ENCODE results near the gene OTUB1. TPM values are rescaled to one million over a fixed set of nuclear protein-coding genes. Genes with fewer than 3 reads are reported as not detected.

The OTUB1 gene
- total and polyA plus RNA-seq, 2 of the 4 experiments (the other 2 are of a cell fraction) = 69.0 to 168 TPM

DNA sequence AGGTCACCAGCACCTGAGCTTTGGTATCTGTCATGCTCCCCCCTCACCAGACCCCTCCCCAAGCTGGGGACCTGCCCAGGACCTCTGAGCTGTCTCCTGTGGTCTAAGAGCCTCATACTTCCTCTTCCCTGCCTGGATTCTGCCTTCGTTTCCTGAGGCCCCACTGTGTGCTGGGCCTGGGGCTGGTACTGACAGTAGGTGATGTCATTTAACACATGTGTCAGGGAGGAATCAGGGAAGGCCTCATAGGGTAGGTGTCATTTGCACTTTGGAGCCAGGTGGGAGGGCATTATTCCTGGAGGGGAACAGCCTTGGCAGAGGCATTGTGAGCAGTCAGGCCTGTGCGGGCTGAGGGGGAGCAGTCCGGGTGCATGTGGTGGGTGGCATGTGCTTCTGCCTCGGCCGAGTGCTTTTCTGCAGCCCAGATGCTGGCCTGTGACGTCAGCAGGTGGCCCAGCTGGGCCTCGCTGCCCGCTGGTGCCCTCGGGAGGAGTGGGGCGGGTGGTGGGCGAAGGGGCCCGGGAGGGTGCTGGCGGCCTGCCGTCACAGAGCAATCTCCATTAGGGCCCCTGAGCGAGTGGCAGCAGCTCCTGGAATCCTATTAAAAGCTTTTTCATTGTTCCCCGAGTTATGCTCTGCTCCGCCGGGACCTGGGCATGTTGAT, 58.6 kb downstream of the OTUB1 start:
- Histone ChIP-seq H4K91ac (ENCODE audit: insufficient read depth, low read depth, low read length) (no peak overlapping the region), H3K27me3 (ENCODE audit: control insufficient read depth, insufficient read depth, low read length) (no peaks in the 10 kb centered on the region; the same call in 1 of the 2 replicates), H3K4ac (ENCODE audit: low read depth, low read length) (no peak overlapping the region), H3K56ac (ENCODE audit: extremely low read depth, insufficient read depth, low read length) (no peak overlapping the region), H2AK9ac (replicated peaks; ENCODE audit: low read depth, low read length, poor library complexity) (no peak overlapping the region), H2BK20ac (ENCODE audit: low read depth, low read length) (no peak overlapping the region), H3K18ac (ENCODE audit: low read depth, low read length) (no peak overlapping the region), H2BK15ac (ENCODE audit: low read depth, low read length) (no peak overlapping the region), H3K4me2 (ENCODE audit: low read depth, low read length) (no peak overlapping the region), H3K79me1 (ENCODE audit: low read depth in 1 of 2, low read length in 2 of 2) (no peaks in the 10 kb centered on the region), H3K9me3 (ENCODE audit: control insufficient read depth, insufficient read depth, low read length) (no peaks in the 10 kb centered on the region), H3K9ac (ENCODE audit: low read depth, low read length) (no peak overlapping the region), H2AK5ac (ENCODE audit: low read depth, low read length) (no peak overlapping the region), H3K4me1 (ENCODE audit: control insufficient read depth, insufficient read depth, low read length) (no peaks in the 10 kb centered on the region), H2BK5ac (ENCODE audit: low read depth, low read length, poor library complexity, severe bottlenecking) (no peak overlapping the region), H4K20me1 (ENCODE audit: insufficient read depth, low read length) (peaks cover 8% of the 10 kb centered on the region; the same call in 1 of the 2 replicates), H4K8ac (ENCODE audit: low read depth in 2 of 2, low read length in 2 of 2) (no peak overlapping the region), H3K4me3 (ENCODE audit: insufficient read depth, low read depth, low read length) (no peak overlapping the region), H3K23ac (ENCODE audit: low read depth, low read length) (no peak overlapping the region), H3K9me1 (ENCODE audit: insufficient read depth, low read length) (no peaks in the 10 kb centered on the region), H3K36me3 (ENCODE audit: control insufficient read depth, insufficient read depth, low read length) (no peaks in the 10 kb centered on the region), H2BK120ac (ENCODE audit: low read depth, low read length) (no peak overlapping the region), H4K5ac (ENCODE audit: low read depth, low read length) (no peak overlapping the region), H3K27ac (ENCODE audit: insufficient read depth, low read length) (no peak overlapping the region), H2AFZ (replicated peaks; ENCODE audit: low read length, poor library complexity) (no peak overlapping the region), H3K14ac (replicated peaks; ENCODE audit: low read depth, low read length) (no peak overlapping the region)
- dilution Hi-C loops (cut with HindIII; ENCODE audit: low sequenced_read_pairs, unreplicated experiment) (no loop called here), in situ Hi-C loops (cut with MboI; ENCODE audit: low sequenced_read_pairs) (no loop called here), intact Hi-C loops (cut with micrococcal nuclease) (no loop called here)
- no TSS peak for BruUV-seq (replicated peaks)
- ChIA-PET POLR2A (ENCODE audit: unreplicated experiment) (no interaction called here), CTCF (no interaction called here)
- TF ChIP-seq CHD1 (IDR thresholded peaks at IDR 0.05; ENCODE audit: low read depth, low read length) (no peak), BHLHE40 (IDR thresholded peaks at IDR 0.05; ENCODE audit: low read depth, low read length) (no peak), POLR2A (IDR thresholded peaks at IDR 0.05; ENCODE audit: low read depth, low read length) (no peak), USF2 (IDR thresholded peaks at IDR 0.05; ENCODE audit: low read depth, low read length) (no peak), RFX5 (IDR thresholded peaks at IDR 0.05; ENCODE audit: low read depth, low read length) (no peak), RCOR1 (IDR thresholded peaks at IDR 0.05; ENCODE audit: insufficient replicate concordance, low read length) (no peak), SMC3 (IDR thresholded peaks at IDR 0.05; ENCODE audit: low read depth, low read length) (no peak), MXI1 (IDR thresholded peaks at IDR 0.05; ENCODE audit: borderline replicate concordance, low read depth, low read length) (no peak), RAD21 (IDR thresholded peaks at IDR 0.05; ENCODE audit: low read length) (no peak), MAFK (IDR thresholded peaks at IDR 0.05; ENCODE audit: low read depth, low read length) (no peak), MAZ (IDR thresholded peaks at IDR 0.05; ENCODE audit: borderline replicate concordance, low read depth, low read length) (no peak)
- ATAC-seq (ENCODE audit: low read depth) (no peak), DNase-seq (no peak)
- WGBS, 2 experiments (ENCODE audit: extremely low coverage in 2 of 2, insufficient read length in 1 of 2) = 50% methylated on average over 1 of the region's 18 CpGs; no CpG with 5 or more reads in 1 of the 2 experiments
